ENCODE results near the gene GRB10. TPM values are rescaled to one million over a fixed set of nuclear protein-coding genes. Genes with fewer than 3 reads are reported as not detected.

Gene GRB10
- total RNA-seq, 2 experiments from 2014 or later: 5.9 to 8.4 TPM

DNA sequence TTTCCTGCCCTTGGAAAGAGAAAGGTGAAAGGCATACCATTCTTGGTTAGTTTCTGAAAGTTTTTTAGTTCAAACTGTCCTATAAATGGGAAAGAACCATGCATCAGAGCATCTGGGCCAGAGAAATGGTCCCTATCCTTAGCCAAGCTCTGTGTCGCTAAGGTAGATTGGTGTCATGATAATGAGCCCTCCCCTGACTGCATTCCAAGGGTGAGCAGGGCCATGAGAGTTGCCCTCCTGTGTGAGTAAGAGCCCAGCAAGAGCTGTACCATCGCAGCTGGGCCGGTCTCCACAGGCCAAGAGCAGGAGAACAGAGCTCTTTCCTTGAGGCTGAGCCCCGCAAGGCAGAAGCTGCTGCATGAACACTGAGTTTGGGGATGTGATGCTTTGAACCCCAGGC lies 30.3 kb downstream of the GRB10 start:
- CTCF ChIA-PET: interaction anchor here (1.3 kb wide), 1 partner anchor 12 kb away, joined by 3 read pairs; no protein-coding TSS in a partner anchor
- H3K27ac ChIP-seq (ENCODE audit: low read depth in 1 of 2, low read length in 2 of 2): no peak overlapping the region
- no peaks in the 10 kb centered on the region for H3K36me3 ChIP-seq (ENCODE audit: insufficient read depth, low read length)
- Mint-ChIP-seq H3K4me3 (no peak overlapping the region), H3K27me3 (no peaks in the 10 kb centered on the region), H3K36me3 (ENCODE audit: low read depth) (peaks cover 3% of the 10 kb centered on the region), H3K9me3 (no peaks in the 10 kb centered on the region), H3K27ac (no peak overlapping the region), H3K4me1 (ENCODE audit: low read depth) (no peaks in the 10 kb centered on the region)
- POLR2A ChIA-PET: interaction anchor here (0.9 kb wide), 1 partner anchor 13 kb away, joined by 3 read pairs; no protein-coding TSS in a partner anchor
- DNase-seq (no peak), ATAC-seq (ENCODE audit: poor library complexity) (no peak)
- no peaks in the 10 kb centered on the region for H3K27me3 ChIP-seq (ENCODE audit: control insufficient read depth in 1 of 2, insufficient read depth in 2 of 2, low read length in 2 of 2)
- no peaks in the 10 kb centered on the region for H3K9me3 ChIP-seq (ENCODE audit: control insufficient read depth in 1 of 2, insufficient read depth in 1 of 2, low read length in 2 of 2)
- H3K4me3 ChIP-seq (ENCODE audit: low read length): no peak overlapping the region
- TF ChIP-seq, protein P1, sequence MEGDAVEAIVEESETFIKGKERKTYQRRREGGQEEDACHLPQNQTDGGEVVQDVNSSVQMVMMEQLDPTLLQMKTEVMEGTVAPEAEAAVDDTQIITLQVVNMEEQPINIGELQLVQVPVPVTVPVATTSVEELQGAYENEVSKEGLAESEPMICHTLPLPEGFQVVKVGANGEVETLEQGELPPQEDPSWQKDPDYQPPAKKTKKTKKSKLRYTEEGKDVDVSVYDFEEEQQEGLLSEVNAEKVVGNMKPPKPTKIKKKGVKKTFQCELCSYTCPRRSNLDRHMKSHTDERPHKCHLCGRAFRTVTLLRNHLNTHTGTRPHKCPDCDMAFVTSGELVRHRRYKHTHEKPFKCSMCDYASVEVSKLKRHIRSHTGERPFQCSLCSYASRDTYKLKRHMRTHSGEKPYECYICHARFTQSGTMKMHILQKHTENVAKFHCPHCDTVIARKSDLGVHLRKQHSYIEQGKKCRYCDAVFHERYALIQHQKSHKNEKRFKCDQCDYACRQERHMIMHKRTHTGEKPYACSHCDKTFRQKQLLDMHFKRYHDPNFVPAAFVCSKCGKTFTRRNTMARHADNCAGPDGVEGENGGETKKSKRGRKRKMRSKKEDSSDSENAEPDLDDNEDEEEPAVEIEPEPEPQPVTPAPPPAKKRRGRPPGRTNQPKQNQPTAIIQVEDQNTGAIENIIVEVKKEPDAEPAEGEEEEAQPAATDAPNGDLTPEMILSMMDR (IDR thresholded peaks at IDR 0.05): no peak
- intact Hi-C loops (cut with DNase I, micrococcal nuclease): no loop called here
- peaks cover 11% of the 10 kb centered on the region for H3K4me1 ChIP-seq (ENCODE audit: insufficient read depth, low read length)

DNA sequence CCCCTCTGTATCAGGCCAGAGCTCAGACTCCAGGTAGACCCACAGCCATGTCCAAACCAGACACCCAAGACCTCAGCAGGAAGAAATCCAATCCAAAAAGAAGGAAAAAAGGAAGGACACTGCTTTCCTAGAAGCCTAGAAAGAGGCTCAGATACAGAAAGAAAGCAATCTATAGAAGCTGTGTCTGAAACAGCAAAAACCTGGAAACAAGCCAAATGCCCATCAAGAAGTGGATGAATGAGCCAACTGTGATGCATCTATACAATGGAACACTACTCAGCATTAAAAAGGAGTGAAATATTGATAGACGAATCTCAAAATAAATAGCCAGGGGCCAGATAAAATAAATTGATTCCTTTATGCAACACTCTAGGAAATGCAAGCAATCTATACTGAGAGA lies 31.6 kb downstream of the GRB10 start:
- no peaks in the 10 kb centered on the region for H3K27me3 ChIP-seq (ENCODE audit: control insufficient read depth in 1 of 2, insufficient read depth in 2 of 2, low read length in 2 of 2)
- no peak overlapping the region for H3K4me3 ChIP-seq (ENCODE audit: low read length)
- H3K27ac ChIP-seq (ENCODE audit: low read depth in 1 of 2, low read length in 2 of 2): no peak overlapping the region
- Mint-ChIP-seq H3K27ac (no peak overlapping the region), H3K36me3 (ENCODE audit: low read depth) (peaks cover 3% of the 10 kb centered on the region), H3K27me3 (no peaks in the 10 kb centered on the region), H3K4me3 (no peak overlapping the region), H3K4me1 (ENCODE audit: low read depth) (no peaks in the 10 kb centered on the region), H3K9me3 (no peaks in the 10 kb centered on the region)
- H3K4me1 ChIP-seq (ENCODE audit: insufficient read depth, low read length): peaks cover 13% of the 10 kb centered on the region
- no peaks in the 10 kb centered on the region for H3K36me3 ChIP-seq (ENCODE audit: insufficient read depth, low read length)
- H3K9me3 ChIP-seq (ENCODE audit: control insufficient read depth in 1 of 2, insufficient read depth in 1 of 2, low read length in 2 of 2): no peaks in the 10 kb centered on the region
- ATAC-seq (ENCODE audit: poor library complexity): no peak
- POLR2A ChIA-PET: no interaction called here
- DNase-seq: no peak
- CTCF ChIA-PET: no interaction called here
- intact Hi-C loops (cut with DNase I, micrococcal nuclease): no loop called here
- TF ChIP-seq, protein P1 (IDR thresholded peaks at IDR 0.05): no peak

DNA sequence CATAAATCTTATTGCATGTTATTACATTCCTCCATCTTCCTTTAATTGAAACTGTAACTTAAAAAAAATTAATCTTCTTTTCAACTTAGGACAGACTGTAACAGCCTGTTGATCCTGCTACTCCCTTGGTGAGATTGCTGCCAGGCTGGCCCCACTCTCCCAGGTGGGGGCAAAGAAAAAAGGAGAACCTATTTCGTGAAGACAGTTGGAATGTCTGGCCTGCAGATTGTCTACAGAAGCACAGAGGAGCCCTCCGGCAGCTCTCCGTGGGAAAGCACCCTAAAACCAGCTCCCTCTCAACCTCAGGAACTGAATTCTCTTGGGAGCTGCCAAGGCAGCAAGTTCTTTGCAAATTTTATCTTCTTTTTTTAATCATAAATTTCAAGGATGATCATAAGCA lies 32.8 kb downstream of the GRB10 start:
- no peak overlapping the region for H3K4me3 ChIP-seq (ENCODE audit: low read length)
- H3K27ac ChIP-seq (ENCODE audit: low read depth in 1 of 2, low read length in 2 of 2): no peak overlapping the region
- intact Hi-C loops (cut with DNase I, micrococcal nuclease): loop anchor here in 1 of 2 experiments (5.0 kb wide), 1 partner anchor 37 kb away; no protein-coding TSS in a partner anchor
- Mint-ChIP-seq H3K4me3 (no peak overlapping the region), H3K9me3 (no peaks in the 10 kb centered on the region), H3K36me3 (ENCODE audit: low read depth) (peaks cover 3% of the 10 kb centered on the region), H3K27me3 (no peaks in the 10 kb centered on the region), H3K27ac (no peak overlapping the region), H3K4me1 (ENCODE audit: low read depth) (no peaks in the 10 kb centered on the region)
- TF ChIP-seq, protein P1 (IDR thresholded peaks at IDR 0.05): no peak
- CTCF ChIA-PET: interaction anchor here (1.4 kb wide), 1 partner anchor 11 kb away, joined by 3 read pairs; no protein-coding TSS in a partner anchor
- H3K36me3 ChIP-seq (ENCODE audit: insufficient read depth, low read length): no peaks in the 10 kb centered on the region
- POLR2A ChIA-PET: no interaction called here
- no peak for ATAC-seq (ENCODE audit: poor library complexity)
- H3K4me1 ChIP-seq (ENCODE audit: insufficient read depth, low read length): peaks cover 13% of the 10 kb centered on the region
- no peaks in the 10 kb centered on the region for H3K9me3 ChIP-seq (ENCODE audit: control insufficient read depth in 1 of 2, insufficient read depth in 1 of 2, low read length in 2 of 2)
- no peaks in the 10 kb centered on the region for H3K27me3 ChIP-seq (ENCODE audit: control insufficient read depth in 1 of 2, insufficient read depth in 2 of 2, low read length in 2 of 2)
- DNase-seq: no peak
